ENCODE data around the gene PTPRG. TPM values are rescaled to one million over a fixed set of nuclear protein-coding genes. Genes with fewer than 3 reads are reported as not detected.

The PTPRG gene
- total and polyA plus RNA-seq, 10 of the 15 experiments (the other 5 are each of a cell fraction or from before 2014, with no cell fraction given) = 0.29 to 20.7 (median 1.4) TPM

DNA sequence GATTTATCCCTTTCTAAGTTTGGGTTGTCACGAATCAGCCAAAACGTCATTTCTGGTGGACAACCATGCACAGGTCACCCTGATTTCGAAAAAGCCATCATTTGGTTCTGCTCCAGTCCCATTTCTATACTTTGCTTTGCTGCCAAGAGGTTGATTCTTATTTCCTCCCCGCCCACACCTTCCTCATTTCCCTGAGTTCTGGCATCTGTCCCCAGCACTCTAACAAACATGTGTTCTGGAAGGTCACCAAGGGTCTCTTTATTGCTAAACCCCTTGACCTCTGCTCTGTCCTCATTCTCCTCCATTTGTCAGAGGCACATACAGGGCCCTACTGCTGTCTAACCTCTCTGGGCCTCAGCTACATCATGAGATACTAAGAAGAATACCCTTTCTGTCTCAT, 36.4 kb upstream of the PTPRG start:
- H3K4me2 ChIP-seq (ENCODE audit: control insufficient read depth, insufficient read depth) = no peak overlapping the region
- no peak overlapping the region for H3K4me3 ChIP-seq
- DNase-seq (ENCODE audit: low read depth, low spot score) (no peak), FAIRE-seq (no peak), ATAC-seq (no peak)
- CTCF ChIA-PET = interaction anchor here (1.3 kb wide), 1 partner anchor 143 kb away, joined by 4 read pairs; no protein-coding TSS in a partner anchor
- no peak overlapping the region for H3K27ac ChIP-seq (ENCODE audit: control insufficient read depth, insufficient read depth)
- no peaks in the 10 kb centered on the region for H3K36me3 ChIP-seq (ENCODE audit: control insufficient read depth in 2 of 2, insufficient read depth in 2 of 2, low read length in 1 of 2)
- no peak overlapping the region for H2AFZ ChIP-seq (ENCODE audit: control insufficient read depth, low read depth, low read length)
- RAD21 ChIA-PET (ENCODE audit: unreplicated experiment) = no interaction called here
- TF ChIP-seq KLF5 (IDR thresholded peaks at IDR 0.05; ENCODE audit: partially characterized antibody) (no peak), MXI1 (IDR thresholded peaks at IDR 0.05; ENCODE audit: low read depth, low read length) (no peak), FOS (IDR thresholded peaks at IDR 0.05; ENCODE audit: borderline replicate concordance, extremely low read depth, insufficient read length) (no peak), POU2F2 (IDR thresholded peaks at IDR 0.05; ENCODE audit: borderline replicate concordance, low read depth, low read length) (no peak), EGR1 (IDR thresholded peaks at IDR 0.05; ENCODE audit: borderline replicate concordance in 1 of 2, low read depth in 2 of 2, low read length in 2 of 2) (no peak), CHD4 (IDR thresholded peaks at IDR 0.05) (no peak), SMC3 (IDR thresholded peaks at IDR 0.05; ENCODE audit: borderline replicate concordance, low read length) (no peak), SMARCA5 (IDR thresholded peaks at IDR 0.05) (no peak), MTA3 (IDR thresholded peaks at IDR 0.05; ENCODE audit: borderline replicate concordance, low read length) (no peak), POLR2AphosphoS2 (IDR thresholded peaks at IDR 0.05; ENCODE audit: low read depth, low read length) (no peak), RBBP5 (conservative IDR thresholded peaks at IDR 0.05) (no peak), STAT1 (conservative IDR thresholded peaks at IDR 0.05) (no peak)
- TF ChIP-seq, protein P1, sequence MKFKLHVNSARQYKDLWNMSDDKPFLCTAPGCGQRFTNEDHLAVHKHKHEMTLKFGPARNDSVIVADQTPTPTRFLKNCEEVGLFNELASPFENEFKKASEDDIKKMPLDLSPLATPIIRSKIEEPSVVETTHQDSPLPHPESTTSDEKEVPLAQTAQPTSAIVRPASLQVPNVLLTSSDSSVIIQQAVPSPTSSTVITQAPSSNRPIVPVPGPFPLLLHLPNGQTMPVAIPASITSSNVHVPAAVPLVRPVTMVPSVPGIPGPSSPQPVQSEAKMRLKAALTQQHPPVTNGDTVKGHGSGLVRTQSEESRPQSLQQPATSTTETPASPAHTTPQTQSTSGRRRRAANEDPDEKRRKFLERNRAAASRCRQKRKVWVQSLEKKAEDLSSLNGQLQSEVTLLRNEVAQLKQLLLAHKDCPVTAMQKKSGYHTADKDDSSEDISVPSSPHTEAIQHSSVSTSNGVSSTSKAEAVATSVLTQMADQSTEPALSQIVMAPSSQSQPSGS (IDR thresholded peaks at IDR 0.05; ENCODE audit: low read length) = no peak
- TF ChIP-seq, protein P2, sequence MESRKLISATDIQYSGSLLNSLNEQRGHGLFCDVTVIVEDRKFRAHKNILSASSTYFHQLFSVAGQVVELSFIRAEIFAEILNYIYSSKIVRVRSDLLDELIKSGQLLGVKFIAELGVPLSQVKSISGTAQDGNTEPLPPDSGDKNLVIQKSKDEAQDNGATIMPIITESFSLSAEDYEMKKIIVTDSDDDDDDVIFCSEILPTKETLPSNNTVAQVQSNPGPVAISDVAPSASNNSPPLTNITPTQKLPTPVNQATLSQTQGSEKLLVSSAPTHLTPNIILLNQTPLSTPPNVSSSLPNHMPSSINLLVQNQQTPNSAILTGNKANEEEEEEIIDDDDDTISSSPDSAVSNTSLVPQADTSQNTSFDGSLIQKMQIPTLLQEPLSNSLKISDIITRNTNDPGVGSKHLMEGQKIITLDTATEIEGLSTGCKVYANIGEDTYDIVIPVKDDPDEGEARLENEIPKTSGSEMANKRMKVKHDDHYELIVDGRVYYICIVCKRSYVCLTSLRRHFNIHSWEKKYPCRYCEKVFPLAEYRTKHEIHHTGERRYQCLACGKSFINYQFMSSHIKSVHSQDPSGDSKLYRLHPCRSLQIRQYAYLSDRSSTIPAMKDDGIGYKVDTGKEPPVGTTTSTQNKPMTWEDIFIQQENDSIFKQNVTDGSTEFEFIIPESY (IDR thresholded peaks at IDR 0.05) = no peak
- TF ChIP-seq, protein P3, sequence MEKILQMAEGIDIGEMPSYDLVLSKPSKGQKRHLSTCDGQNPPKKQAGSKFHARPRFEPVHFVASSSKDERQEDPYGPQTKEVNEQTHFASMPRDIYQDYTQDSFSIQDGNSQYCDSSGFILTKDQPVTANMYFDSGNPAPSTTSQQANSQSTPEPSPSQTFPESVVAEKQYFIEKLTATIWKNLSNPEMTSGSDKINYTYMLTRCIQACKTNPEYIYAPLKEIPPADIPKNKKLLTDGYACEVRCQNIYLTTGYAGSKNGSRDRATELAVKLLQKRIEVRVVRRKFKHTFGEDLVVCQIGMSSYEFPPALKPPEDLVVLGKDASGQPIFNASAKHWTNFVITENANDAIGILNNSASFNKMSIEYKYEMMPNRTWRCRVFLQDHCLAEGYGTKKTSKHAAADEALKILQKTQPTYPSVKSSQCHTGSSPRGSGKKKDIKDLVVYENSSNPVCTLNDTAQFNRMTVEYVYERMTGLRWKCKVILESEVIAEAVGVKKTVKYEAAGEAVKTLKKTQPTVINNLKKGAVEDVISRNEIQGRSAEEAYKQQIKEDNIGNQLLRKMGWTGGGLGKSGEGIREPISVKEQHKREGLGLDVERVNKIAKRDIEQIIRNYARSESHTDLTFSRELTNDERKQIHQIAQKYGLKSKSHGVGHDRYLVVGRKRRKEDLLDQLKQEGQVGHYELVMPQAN (conservative IDR thresholded peaks at IDR 0.05) = no peak
- H3K4me1 ChIP-seq (ENCODE audit: control insufficient read depth, insufficient read depth, low read length) = no peaks in the 10 kb centered on the region; the same call in 1 of the 2 replicates
- no peaks in the 10 kb centered on the region for H3K79me2 ChIP-seq (ENCODE audit: control insufficient read depth, insufficient read depth, low read length)
- H3K9me3 ChIP-seq (replicated peaks; ENCODE audit: control insufficient read depth, insufficient read depth, low read length) = no peaks in the 10 kb centered on the region
- 25% methylated on average over 4 of the region's 4 CpGs for WGBS (ENCODE audit: insufficient coverage, insufficient replicate concordance, low lambda C conversion rate, missing lambda C conversion rate)
- no peak overlapping the region for H3K9ac ChIP-seq (ENCODE audit: control insufficient read depth, insufficient read depth, low read length)
- POLR2A ChIA-PET = interaction anchor here (1.5 kb wide), 1 partner anchor 36 kb away, joined by 4 read pairs; no protein-coding TSS in a partner anchor
- intact Hi-C loops (cut with micrococcal nuclease; ENCODE audit: unreplicated experiment) (loop anchor here (5.0 kb wide), 2 partner anchors 112 to 273 kb away; partner anchors contain the start of gene FHIT), in situ Hi-C loops (cut with MboI) (no loop called here)
- no peaks in the 10 kb centered on the region for H3K27me3 ChIP-seq (replicated peaks in 1 of 2; ENCODE audit: control insufficient read depth in 2 of 2, insufficient read depth in 2 of 2, low read length in 1 of 2)
- SMC1A ChIA-PET (ENCODE audit: uncharacterized antibody, unreplicated experiment) = interaction anchor here (1.1 to 1.2 kb wide), 2 partner anchors 9 to 14 kb away, joined by 3 read pairs; no protein-coding TSS in a partner anchor
- no TSS peak for BruUV-seq (replicated peaks)
- no peaks in the 10 kb centered on the region for H4K20me1 ChIP-seq (ENCODE audit: control insufficient read depth, insufficient read depth)
